ENCODE results near the gene IGHMBP2.
A peak's percentile ranks its signal among the peaks of the same experiment; 100 is the strongest.
"Not testable (repeated sequence)": the region's sequence is repeated elsewhere in the genome, so short reads cannot be mapped to it uniquely, and the experiment has no call there.

IGHMBP2 gene

GRCh38 chr11:68903288-68904247 lies at the start of gene IGHMBP2, which contains the start of gene MRPL21:
Gene IGHMBP2, plus strand, starts transcription at chr11:68903891. Its CDS starts 62 bp downstream, at chr11:68903953.
Gene MRPL21, minus strand, starts transcription at chr11:68903832. Its CDS starts 22 bp downstream, at chr11:68903810.
- DNase-seq = peak; percentile 93

GRCh38 chr11:68854273-68854958 lies 49.3 kb upstream of the IGHMBP2 start:
- no peak for DNase-seq

- DNase-seq = peak; percentile 33
These were observed 48.3 kb upstream of the IGHMBP2 start for GRCh38 chr11:68855205-68855981.

GRCh38 chr11:68856425-68857030 lies 47.2 kb upstream of the IGHMBP2 start:
- DNase-seq = not testable (repeated sequence)

- DNase-seq = no peak
These were observed 46.6 kb upstream of the IGHMBP2 start for GRCh38 chr11:68857037-68857586.

GRCh38 chr11:68859123-68859522 lies 44.6 kb upstream of the IGHMBP2 start:
- DNase-seq = no peak

- no peak for DNase-seq
These were observed 41.3 kb upstream of the IGHMBP2 start for GRCh38 chr11:68862421-68862820.

GRCh38 chr11:68863553-68864265 lies 40.0 kb upstream of the IGHMBP2 start:
- DNase-seq = no peak

GRCh38 chr11:68865241-68865640 lies 38.5 kb upstream of the IGHMBP2 start:
- DNase-seq = no peak

- DNase-seq = no peak
These were observed 36.6 kb upstream of the IGHMBP2 start for GRCh38 chr11:68867066-68867465.

GRCh38 chr11:68868221-68868835 lies 35.4 kb upstream of the IGHMBP2 start:
- DNase-seq = no peak

GRCh38 chr11:68870470-68870869 lies 33.2 kb upstream of the IGHMBP2 start:
- no peak for DNase-seq

- DNase-seq = no peak
These were observed 31.3 kb upstream of the IGHMBP2 start for GRCh38 chr11:68872216-68873003.

GRCh38 chr11:68878022-68878421 lies 25.7 kb upstream of the IGHMBP2 start:
- DNase-seq = no peak

- no peak for DNase-seq
These were observed 22.8 kb upstream of the IGHMBP2 start for GRCh38 chr11:68880851-68881250.

GRCh38 chr11:68881320-68881719 lies 22.4 kb upstream of the IGHMBP2 start:
- DNase-seq = no peak

GRCh38 chr11:68882391-68882790 lies 21.3 kb upstream of the IGHMBP2 start:
- DNase-seq = no peak

GRCh38 chr11:68884827-68885226 lies 18.9 kb upstream of the IGHMBP2 start:
- not testable (repeated sequence) for DNase-seq

GRCh38 chr11:68889948-68890446 lies 13.7 kb upstream of the IGHMBP2 start:
- no peak for DNase-seq

All from stimulated activated CD8-positive, alpha-beta memory T cell treated with anti-CD3 and anti-CD28 coated beads, Interleukin-4, amount 100 ng/mL, for 48 hours (primary cell).